Loucy (cell line): ENCODE results near the gene SLC23A2.

Experiments
- H2AFZ ChIP-seq: fragments of 200-600 bp; sonication (generic); 2 replicates; pipeline ENCODE4 v1.6.0; 2016; ENCODE audit warnings: antibody characterized with exemption, mild to moderate bottlenecking, low read length, moderate library complexity
- H3F3A ChIP-seq: fragments of 200-600 bp; 2 replicates; pipeline ENCODE4 v1.6.0; 2016; ENCODE audit warnings: antibody characterized with exemption, low read depth, mild to moderate bottlenecking
- H3K27me3 ChIP-seq: fragments of 200-600 bp; sonication (generic); 2 replicates; pipeline ENCODE4 v1.6.1; 2014; ENCODE audit warnings: low read length, mild to moderate bottlenecking; ENCODE audit not compliant: insufficient read depth, poor library complexity, severe bottlenecking
- H3K36me3 ChIP-seq: fragments of 200-600 bp; sonication (generic); 2 replicates; pipeline ENCODE4 v1.6.1; 2016; ENCODE audit warnings: low read length; ENCODE audit not compliant: insufficient read depth
- H3K4me1 ChIP-seq: fragments of 200-600 bp; sonication (generic); 2 replicates; pipeline ENCODE4 v1.5.1; 2014; ENCODE audit warnings: low read length, mild to moderate bottlenecking; ENCODE audit not compliant: insufficient read depth, poor library complexity, severe bottlenecking
- H3K4me2 ChIP-seq: fragments of 200-600 bp; sonication (generic); 2 replicates; pipeline ENCODE4 v1.6.0; 2014; ENCODE audit warnings: antibody characterized with exemption, low read length, low read depth, mild to moderate bottlenecking; ENCODE audit not compliant: poor library complexity, severe bottlenecking
- H3K4me3 ChIP-seq: fragments of 200-600 bp; sonication (generic); 2 replicates; pipeline ENCODE4 v1.5.1; 2014; ENCODE audit warnings: low read length, mild to moderate bottlenecking, mixed read lengths; ENCODE audit not compliant: poor library complexity, severe bottlenecking
- H3K79me2 ChIP-seq: fragments of 200-600 bp; sonication (generic); 2 replicates; pipeline ENCODE4 v1.6.1; 2014; ENCODE audit warnings: low read length; ENCODE audit not compliant: insufficient read depth
- H3K9ac ChIP-seq: fragments of 200-600 bp; sonication (generic); 2 replicates; pipeline ENCODE4 v1.6.0; 2014; ENCODE audit warnings: mild to moderate bottlenecking, low read depth, low read length, moderate library complexity; ENCODE audit not compliant: poor library complexity, severe bottlenecking
- H3K9me2 ChIP-seq: fragments of 200-600 bp; sonication (generic); replicated peaks from 2 replicates; pipeline ENCODE4 v1.6.1; 2016; ENCODE audit warnings: low read depth, low read length, mixed read lengths
- H3K9me3 ChIP-seq: fragments of 200-600 bp; sonication (generic); 2 replicates; pipeline ENCODE4 v1.6.1; 2014; ENCODE audit warnings: mild to moderate bottlenecking, antibody characterized with exemption, low read length, low read depth; ENCODE audit not compliant: insufficient read depth
- H4K20me1 ChIP-seq: fragments of 200-600 bp; sonication (generic); 2 replicates; pipeline ENCODE4 v1.6.0; 2014; ENCODE audit warnings: antibody characterized with exemption, low read length, mild to moderate bottlenecking; ENCODE audit not compliant: insufficient read depth, poor library complexity, severe bottlenecking
- EZH2phosphoT487 ChIP-seq: fragments of 200-600 bp; IDR thresholded peaks from 2 replicates; pipeline ENCODE4 v1.6.1; 2018; ENCODE audit warnings: antibody characterized with exemption, mild to moderate bottlenecking, moderate library complexity, borderline replicate concordance
- TF ChIP-seq, protein P1 (sequence below): fragments of 200-600 bp; sonication (generic); conservative IDR thresholded peaks from 2 replicates; pipeline ENCODE4 v1.5.1; 2014; ENCODE audit warnings: mild to moderate bottlenecking, antibody characterized with exemption, low read length

SLC23A2 gene

DNA sequence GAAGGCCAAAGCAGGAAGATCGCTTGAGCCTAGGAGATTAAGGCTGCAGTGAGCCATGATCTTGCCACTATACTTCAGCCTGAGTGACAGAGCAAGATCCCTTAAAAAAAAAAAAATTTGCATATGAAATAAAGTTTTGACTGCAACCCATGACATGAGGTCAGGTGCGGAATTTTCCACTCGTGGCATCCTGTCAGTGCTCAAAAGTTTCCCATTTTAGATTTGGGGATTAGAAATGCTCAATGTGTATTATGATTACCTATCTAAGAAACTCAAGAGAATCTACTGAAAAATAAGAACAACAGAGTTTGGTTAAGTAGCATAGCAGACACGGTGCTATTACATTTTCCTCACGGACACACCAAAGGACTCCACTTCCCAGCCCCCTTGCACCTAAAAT, 11.7 kb downstream of the SLC23A2 start:
- Histone ChIP-seq H3K9me2 (no peaks in the 10 kb centered on the region), H3K9ac (no peak overlapping the region), H4K20me1 (peaks cover 6% of the 10 kb centered on the region), H3K36me3 (no peaks in the 10 kb centered on the region), H3K9me3 (no peaks in the 10 kb centered on the region), H3F3A (no peaks in the 10 kb centered on the region), H3K79me2 (peaks cover 56% of the 10 kb centered on the region), H2AFZ (no peak overlapping the region), H3K27me3 (no peaks in the 10 kb centered on the region), H3K4me2 (no peak overlapping the region), H3K4me1 (peaks cover 7% of the 10 kb centered on the region), H3K4me3 (no peak overlapping the region)
- TF ChIP-seq, protein P1, sequence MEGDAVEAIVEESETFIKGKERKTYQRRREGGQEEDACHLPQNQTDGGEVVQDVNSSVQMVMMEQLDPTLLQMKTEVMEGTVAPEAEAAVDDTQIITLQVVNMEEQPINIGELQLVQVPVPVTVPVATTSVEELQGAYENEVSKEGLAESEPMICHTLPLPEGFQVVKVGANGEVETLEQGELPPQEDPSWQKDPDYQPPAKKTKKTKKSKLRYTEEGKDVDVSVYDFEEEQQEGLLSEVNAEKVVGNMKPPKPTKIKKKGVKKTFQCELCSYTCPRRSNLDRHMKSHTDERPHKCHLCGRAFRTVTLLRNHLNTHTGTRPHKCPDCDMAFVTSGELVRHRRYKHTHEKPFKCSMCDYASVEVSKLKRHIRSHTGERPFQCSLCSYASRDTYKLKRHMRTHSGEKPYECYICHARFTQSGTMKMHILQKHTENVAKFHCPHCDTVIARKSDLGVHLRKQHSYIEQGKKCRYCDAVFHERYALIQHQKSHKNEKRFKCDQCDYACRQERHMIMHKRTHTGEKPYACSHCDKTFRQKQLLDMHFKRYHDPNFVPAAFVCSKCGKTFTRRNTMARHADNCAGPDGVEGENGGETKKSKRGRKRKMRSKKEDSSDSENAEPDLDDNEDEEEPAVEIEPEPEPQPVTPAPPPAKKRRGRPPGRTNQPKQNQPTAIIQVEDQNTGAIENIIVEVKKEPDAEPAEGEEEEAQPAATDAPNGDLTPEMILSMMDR = no peak
- no peak for TF ChIP-seq EZH2phosphoT487

DNA sequence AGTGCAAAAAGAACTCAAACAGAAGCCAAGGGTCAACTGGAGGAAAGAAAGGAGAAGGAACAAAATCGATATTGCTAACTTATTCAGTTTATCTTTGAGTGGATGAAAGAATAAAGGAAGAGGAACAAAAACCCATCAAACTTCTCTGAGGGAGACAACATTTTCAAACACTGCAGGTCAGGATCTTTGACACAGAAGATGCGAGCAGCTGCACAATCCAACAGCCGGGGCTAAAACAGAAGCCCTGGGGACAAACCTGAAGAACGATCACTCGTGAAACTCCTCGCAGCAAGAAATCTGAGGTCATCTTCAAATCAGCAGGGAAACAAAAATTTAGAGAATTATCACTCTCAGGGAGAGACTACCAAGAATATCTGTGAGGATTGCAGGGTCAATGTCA, 14.2 kb downstream of the SLC23A2 start:
- no peak overlapping the region for H3K9ac ChIP-seq
- no peaks in the 10 kb centered on the region for H3K9me2 ChIP-seq
- H4K20me1 ChIP-seq = peaks cover 6% of the 10 kb centered on the region
- no peaks in the 10 kb centered on the region for H3K36me3 ChIP-seq
- no peaks in the 10 kb centered on the region for H3K9me3 ChIP-seq
- no peaks in the 10 kb centered on the region for H3K27me3 ChIP-seq
- H3K4me2 ChIP-seq = no peak overlapping the region
- no peaks in the 10 kb centered on the region for H3K4me1 ChIP-seq
- H3F3A ChIP-seq = no peaks in the 10 kb centered on the region
- no peak overlapping the region for H3K4me3 ChIP-seq
- H3K79me2 ChIP-seq = peaks cover 61% of the 10 kb centered on the region
- H2AFZ ChIP-seq = no peak overlapping the region
- TF ChIP-seq, protein P1 = no peak
- TF ChIP-seq EZH2phosphoT487 = no peak

- Histone ChIP-seq H3K4me3 (no peak overlapping the region), H3K27me3 (no peaks in the 10 kb centered on the region)
- TF ChIP-seq, protein P1 = no peak
- no peak for TF ChIP-seq EZH2phosphoT487
Observed at GRCh38 chr20:4985658-4986057, 15.7 kb downstream of the SLC23A2 start.

More at GRCh38 chr20:4985658-4986057, 15.7 kb downstream of the SLC23A2 start:
- Histone ChIP-seq H4K20me1 (peaks cover 6% of the 10 kb centered on the region), H3F3A (no peaks in the 10 kb centered on the region), H3K4me2 (no peak overlapping the region), H3K9me2 (no peaks in the 10 kb centered on the region), H3K4me1 (no peaks in the 10 kb centered on the region), H3K9ac (no peak overlapping the region), H2AFZ (no peak overlapping the region), H3K36me3 (no peaks in the 10 kb centered on the region), H3K79me2 (peaks cover 51% of the 10 kb centered on the region), H3K9me3 (no peaks in the 10 kb centered on the region)
